Measurements from ENCODE around the gene JHY. TPM values are rescaled to one million over a fixed set of nuclear protein-coding genes. Genes with fewer than 3 reads are reported as not detected.

Gene JHY
- total RNA-seq, 1 donor from 2014 or later, result 3.4 TPM

- Histone ChIP-seq H3K4me3 (ENCODE audit: low read depth, low read length) (no peak overlapping the region), H3K27me3 (ENCODE audit: control insufficient read depth, insufficient read depth, low read length) (no peaks in the 10 kb centered on the region), H3K36me3 (ENCODE audit: control insufficient read depth, insufficient read depth, low read length) (no peaks in the 10 kb centered on the region)
- no peak for TF ChIP-seq CTCF (IDR thresholded peaks at IDR 0.05; ENCODE audit: insufficient read depth, low read length, poor library complexity, severe bottlenecking)
- no peak for DNase-seq (ENCODE audit: low read depth)
Observed at GRCh38 chr11:122847466-122847865, 35.1 kb upstream of the JHY start.

GRCh38 chr11:122848186-122848585 is 34.4 kb upstream of the JHY start:
- H3K4me3 ChIP-seq (ENCODE audit: low read depth, low read length), result no peak overlapping the region
- no peaks in the 10 kb centered on the region for H3K36me3 ChIP-seq (ENCODE audit: control insufficient read depth, insufficient read depth, low read length)
- TF ChIP-seq CTCF (IDR thresholded peaks at IDR 0.05; ENCODE audit: insufficient read depth, low read length, poor library complexity, severe bottlenecking), result no peak
- DNase-seq (ENCODE audit: low read depth), result no peak
- no peaks in the 10 kb centered on the region for H3K27me3 ChIP-seq (ENCODE audit: control insufficient read depth, insufficient read depth, low read length)

- no peak for TF ChIP-seq CTCF (IDR thresholded peaks at IDR 0.05; ENCODE audit: insufficient read depth, low read length, poor library complexity, severe bottlenecking)
- DNase-seq (ENCODE audit: low read depth), result peak; percentile 58
- Histone ChIP-seq H3K4me3 (ENCODE audit: low read depth, low read length) (no peak overlapping the region), H3K36me3 (ENCODE audit: control insufficient read depth, insufficient read depth, low read length) (no peaks in the 10 kb centered on the region), H3K27me3 (ENCODE audit: control insufficient read depth, insufficient read depth, low read length) (no peaks in the 10 kb centered on the region)
Observed at GRCh38 chr11:122850076-122850631, 32.4 kb upstream of the JHY start.

- H3K4me3 ChIP-seq (ENCODE audit: low read depth, low read length), result no peak overlapping the region
- no peaks in the 10 kb centered on the region for H3K36me3 ChIP-seq (ENCODE audit: control insufficient read depth, insufficient read depth, low read length)
- no peak for TF ChIP-seq CTCF (IDR thresholded peaks at IDR 0.05; ENCODE audit: insufficient read depth, low read length, poor library complexity, severe bottlenecking)
- no peaks in the 10 kb centered on the region for H3K27me3 ChIP-seq (ENCODE audit: control insufficient read depth, insufficient read depth, low read length)
- DNase-seq (ENCODE audit: low read depth), result no peak
Observed at GRCh38 chr11:122851366-122851966, 31.1 kb upstream of the JHY start.

- no peak for TF ChIP-seq CTCF (IDR thresholded peaks at IDR 0.05; ENCODE audit: insufficient read depth, low read length, poor library complexity, severe bottlenecking)
- no peaks in the 10 kb centered on the region for H3K27me3 ChIP-seq (ENCODE audit: control insufficient read depth, insufficient read depth, low read length)
Observed at GRCh38 chr11:122852074-122852795, 30.3 kb upstream of the JHY start.

More at GRCh38 chr11:122852074-122852795, 30.3 kb upstream of the JHY start:
- H3K4me3 ChIP-seq (ENCODE audit: low read depth, low read length), result no peak overlapping the region
- H3K36me3 ChIP-seq (ENCODE audit: control insufficient read depth, insufficient read depth, low read length), result no peaks in the 10 kb centered on the region
- no peak for DNase-seq (ENCODE audit: low read depth)

Measured in kidney epithelial cell (primary cell).